A673 (cell line): ENCODE results near the gene SYNE1. TPM values are rescaled to one million over a fixed set of nuclear protein-coding genes. Genes with fewer than 3 reads are reported as not detected.

Source experiments
- BruUV-seq: library from RNA; stranded (reverse); fragments of 400-500 nt; replicated peaks from 2 replicates; lab custom pipeline; 2021; lab: Mats Ljungman, UMichigan
- CTCF ChIA-PET: fragments of 300-600 bp; sonication (Branson Sonifier 250); formaldehyde crosslinking; loops from one replicate; lab custom pipeline; 2022; ENCODE audit warnings: antibody characterized with exemption; lab: Charles Lee
- POLR2A ChIA-PET: fragments of 300-600 bp; sonication (Branson Sonifier 250); formaldehyde crosslinking; loops from one replicate; lab custom pipeline; 2022; ENCODE audit warnings: antibody characterized with exemption; ENCODE audit not compliant: low non-redundant PET; lab: Charles Lee
- DNase-seq: peaks from one replicate; pipeline ENCODE4 v3.0.0-alpha.2; 2015; ENCODE audit warnings: low spot score
- H3K27ac ChIP-seq: fragments of 200-600 bp; sonication (generic); 2 replicates; pipeline ENCODE4 v1.5.1; 2016; ENCODE audit warnings: mixed run types, low read depth, mild to moderate bottlenecking, mixed read lengths, antibody characterized with exemption, low read length; ENCODE audit not compliant: poor library complexity, severe bottlenecking
- H3K27me3 ChIP-seq: fragments of 200-600 bp; sonication (generic); replicated peaks from 2 replicates; pipeline ENCODE4 v1.6.1; 2017; ENCODE audit warnings: mixed run types, low read depth, mild to moderate bottlenecking, mixed read lengths, antibody characterized with exemption, low read length; ENCODE audit not compliant: insufficient read depth, poor library complexity
- H3K36me3 ChIP-seq: fragments of 200-600 bp; sonication (generic); 2 replicates; pipeline ENCODE4 v1.6.1; 2016; ENCODE audit warnings: mixed run types, mild to moderate bottlenecking, mixed read lengths, antibody characterized with exemption, low read length; ENCODE audit not compliant: insufficient read depth, poor library complexity, severe bottlenecking
- H3K4me1 ChIP-seq: fragments of 200-600 bp; sonication (generic); 2 replicates; pipeline ENCODE4 v1.6.1; 2017; ENCODE audit warnings: mixed run types, mild to moderate bottlenecking, mixed read lengths, antibody characterized with exemption, low read length; ENCODE audit not compliant: insufficient read depth, poor library complexity, severe bottlenecking
- H3K4me3 ChIP-seq: fragments of 200-600 bp; sonication (generic); 2 replicates; pipeline ENCODE4 v1.5.1; 2016; ENCODE audit warnings: low read depth, mixed run types, mild to moderate bottlenecking, mixed read lengths, low read length; ENCODE audit not compliant: poor library complexity, severe bottlenecking
- H3K9me3 ChIP-seq: fragments of 200-600 bp; sonication (generic); 2 replicates; pipeline ENCODE4 v1.6.1; 2016; ENCODE audit warnings: mixed run types, low read depth, mild to moderate bottlenecking, mixed read lengths, antibody characterized with exemption, low read length; ENCODE audit not compliant: poor library complexity, severe bottlenecking
- EZH2 ChIP-seq: fragments of 200-600 bp; sonication (generic); IDR thresholded peaks from 2 replicates; pipeline ENCODE4 v1.6.1; 2017; ENCODE audit warnings: borderline replicate concordance, low read depth, mild to moderate bottlenecking, mixed read lengths, antibody characterized with exemption, low read length; ENCODE audit not compliant: poor library complexity, severe bottlenecking
- intact Hi-C: fragments of 100-400 bp; cut with micrococcal nuclease; formaldehyde crosslinking; loops from one replicate; pipeline ENCODE4 v1.10.0; 2022; ENCODE audit not compliant: unreplicated experiment
- total RNA-seq: library from RNA; stranded (reverse); gene quantifications from 2 replicates; pipeline ENCODE4 v1.2.3, GENCODE V29; 2021
- TF ChIP-seq, protein P1 (sequence below): fragments of 300-800, 200-600 bp; sonication (generic); conservative IDR thresholded peaks from 2 replicates; pipeline ENCODE4 v1.5.1; 2017; ENCODE audit warnings: low read depth, mild to moderate bottlenecking, antibody characterized with exemption, low read length, moderate library complexity, mixed read lengths

Gene SYNE1
- total RNA-seq, 1 experiment from 2014 or later, result 12.1 TPM

DNA sequence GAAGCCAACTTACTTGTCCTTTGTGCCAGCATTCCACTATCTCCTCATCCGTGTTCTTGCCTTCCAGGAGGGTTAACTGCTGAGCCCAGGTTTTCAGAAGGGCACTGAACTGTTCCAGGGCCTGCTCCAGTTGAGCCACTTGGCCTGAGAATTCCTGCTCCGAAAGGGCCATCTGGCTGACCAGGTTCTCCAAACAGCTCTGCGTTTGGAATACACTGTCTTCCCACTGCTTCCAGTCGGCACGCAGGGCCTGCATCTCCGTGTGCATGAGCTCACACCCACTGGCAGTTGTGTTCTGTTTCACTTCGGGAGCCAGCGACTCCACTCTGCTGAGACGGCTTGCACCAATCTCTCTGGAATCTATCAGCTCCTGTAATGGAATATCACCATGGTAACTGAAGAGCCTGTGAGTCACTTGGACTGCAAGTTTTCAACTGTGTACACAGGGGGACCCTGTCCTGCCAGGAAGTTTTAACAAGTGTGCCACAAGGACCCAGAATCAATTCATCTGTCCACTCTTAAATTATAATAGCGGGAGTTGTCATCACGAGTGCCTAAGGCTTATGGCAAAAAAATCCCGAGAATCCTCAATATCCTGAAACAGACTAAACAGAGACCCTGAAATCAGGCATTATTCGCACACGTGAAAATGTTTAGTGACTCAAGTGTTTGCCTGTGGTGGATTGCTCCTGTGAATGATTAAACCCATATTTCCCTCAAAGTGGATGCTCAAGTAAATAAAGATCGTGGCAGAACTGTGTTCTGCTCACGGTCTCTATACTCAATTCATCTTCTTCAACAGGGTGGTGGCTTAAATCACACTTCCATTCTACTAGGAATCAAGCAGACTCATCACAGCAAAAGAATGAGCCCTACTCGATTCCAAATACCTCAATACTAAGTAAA lies 255.9 kb downstream of the SYNE1 start:
- BruUV-seq, result no TSS peak

DNA sequence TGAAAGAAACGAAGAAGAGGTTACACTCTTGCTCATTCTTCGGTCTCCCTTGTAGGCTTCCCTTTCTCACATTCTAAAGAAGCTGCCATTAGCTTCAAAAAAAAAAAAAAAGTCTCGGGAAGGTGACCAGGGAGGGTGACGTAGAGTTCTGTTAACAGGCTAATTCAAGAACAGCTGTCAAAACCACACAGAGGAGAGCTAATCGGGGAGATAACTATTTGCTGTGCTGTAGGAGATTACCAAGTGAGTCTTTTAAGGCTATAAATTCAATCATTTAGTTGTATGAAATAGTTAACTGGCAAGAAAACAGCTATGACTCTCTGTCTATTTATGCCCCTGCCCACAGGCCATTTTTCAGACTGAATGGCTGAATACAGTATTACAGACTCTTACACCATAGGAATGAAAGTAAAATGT lies 256.8 kb downstream of the SYNE1 start:
- CTCF ChIA-PET, result interaction anchor here (1.3 kb wide), 1 partner anchor 42 kb away, joined by 3 read pairs; no protein-coding TSS in a partner anchor
- TF ChIP-seq EZH2, result no peak
- TF ChIP-seq, protein P1, sequence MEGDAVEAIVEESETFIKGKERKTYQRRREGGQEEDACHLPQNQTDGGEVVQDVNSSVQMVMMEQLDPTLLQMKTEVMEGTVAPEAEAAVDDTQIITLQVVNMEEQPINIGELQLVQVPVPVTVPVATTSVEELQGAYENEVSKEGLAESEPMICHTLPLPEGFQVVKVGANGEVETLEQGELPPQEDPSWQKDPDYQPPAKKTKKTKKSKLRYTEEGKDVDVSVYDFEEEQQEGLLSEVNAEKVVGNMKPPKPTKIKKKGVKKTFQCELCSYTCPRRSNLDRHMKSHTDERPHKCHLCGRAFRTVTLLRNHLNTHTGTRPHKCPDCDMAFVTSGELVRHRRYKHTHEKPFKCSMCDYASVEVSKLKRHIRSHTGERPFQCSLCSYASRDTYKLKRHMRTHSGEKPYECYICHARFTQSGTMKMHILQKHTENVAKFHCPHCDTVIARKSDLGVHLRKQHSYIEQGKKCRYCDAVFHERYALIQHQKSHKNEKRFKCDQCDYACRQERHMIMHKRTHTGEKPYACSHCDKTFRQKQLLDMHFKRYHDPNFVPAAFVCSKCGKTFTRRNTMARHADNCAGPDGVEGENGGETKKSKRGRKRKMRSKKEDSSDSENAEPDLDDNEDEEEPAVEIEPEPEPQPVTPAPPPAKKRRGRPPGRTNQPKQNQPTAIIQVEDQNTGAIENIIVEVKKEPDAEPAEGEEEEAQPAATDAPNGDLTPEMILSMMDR, result no peak
- POLR2A ChIA-PET, result interaction anchor here (0.7 kb wide), 1 partner anchor 982 kb away, joined by 6 read pairs; no protein-coding TSS in a partner anchor
- intact Hi-C loops, result no loop called here
- Histone ChIP-seq H3K9me3 (no peaks in the 10 kb centered on the region), H3K27ac (peak overlapping the region; percentile 66), H3K27me3 (no peaks in the 10 kb centered on the region), H3K36me3 (no peaks in the 10 kb centered on the region), H3K4me3 (peak overlapping the region; percentile 39), H3K4me1 (peaks cover 8% of the 10 kb centered on the region)
- BruUV-seq, result no TSS peak
- DNase-seq, result peak; percentile 68

More for the DNA sequence above, 255.9 kb downstream of the SYNE1 start:
- peak overlapping the region; percentile 39 for H3K4me3 ChIP-seq
- H3K36me3 ChIP-seq, result no peaks in the 10 kb centered on the region
- peak overlapping the region; percentile 66 for H3K27ac ChIP-seq
- CTCF ChIA-PET, result no interaction called here
- TF ChIP-seq, protein P1, result no peak
- TF ChIP-seq EZH2, result no peak
- no peaks in the 10 kb centered on the region for H3K9me3 ChIP-seq
- intact Hi-C loops, result no loop called here
- POLR2A ChIA-PET, result interaction anchor here (0.7 kb wide), 1 partner anchor 983 kb away, joined by 6 read pairs; no protein-coding TSS in a partner anchor
- peaks cover 8% of the 10 kb centered on the region for H3K4me1 ChIP-seq
- no peaks in the 10 kb centered on the region for H3K27me3 ChIP-seq
- peak; percentile 80 for DNase-seq

DNA sequence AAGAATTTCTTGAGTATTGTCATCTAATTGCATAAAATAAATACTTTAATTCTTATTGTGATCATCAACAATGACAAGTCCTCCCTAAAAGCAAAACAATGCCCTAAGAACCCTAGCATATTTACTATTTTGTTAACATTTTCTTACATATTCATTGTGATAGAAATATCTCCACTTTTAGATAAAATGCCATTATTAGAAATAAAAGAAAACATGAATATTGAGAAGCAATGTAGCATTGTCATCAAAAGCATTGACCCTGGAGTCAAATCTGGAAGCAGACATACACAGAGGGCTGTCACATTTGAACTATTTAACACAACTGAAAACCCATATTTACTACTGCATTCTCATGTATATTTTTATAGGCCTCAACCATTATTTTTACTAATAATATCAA lies 257.7 kb downstream of the SYNE1 start:
- Histone ChIP-seq H3K9me3 (no peaks in the 10 kb centered on the region), H3K4me3 (peak overlapping the region; percentile 39), H3K36me3 (no peaks in the 10 kb centered on the region), H3K27me3 (no peaks in the 10 kb centered on the region), H3K27ac (peak overlapping the region; percentile 66), H3K4me1 (peaks cover 8% of the 10 kb centered on the region)
- TF ChIP-seq EZH2, result no peak
- TF ChIP-seq, protein P1, result no peak
- POLR2A ChIA-PET, result no interaction called here
- CTCF ChIA-PET, result interaction anchor here (1.3 kb wide), 1 partner anchor 41 kb away, joined by 3 read pairs; no protein-coding TSS in a partner anchor
- BruUV-seq, result no TSS peak
- DNase-seq, result no peak
- intact Hi-C loops, result no loop called here
